Vagina (tissue), 2 donors: ENCODE measurements around the gene FSD1L.

Source experiments
- CTCF ChIP-seq, 3 experiments: fragments of 450-650 bp in 2 of 3; fragments of 200-600 bp in 1 of 3; sonication (generic) in 1 of 3; IDR thresholded peaks; one replicate each; pipeline ENCODE4 v1.5.1; 2017 to 2019; ENCODE audit warnings: antibody characterized with exemption in 3 of 3, mild to moderate bottlenecking in 2 of 3, moderate library complexity in 2 of 3
- POLR2A ChIP-seq, 2 donors: fragments of 450-650 bp; IDR thresholded peaks; one replicate each; pipeline ENCODE4 v1.6.1; 2017; ENCODE audit warnings: antibody characterized with exemption in 2 of 2, mild to moderate bottlenecking in 2 of 2, moderate library complexity in 2 of 2
- POLR2AphosphoS5 ChIP-seq, 2 donors: sonication (generic); formaldehyde crosslinking; IDR thresholded peaks; one replicate each; pipeline ENCODE4 v1.9.0; 2017; ENCODE audit warnings: antibody characterized with exemption in 2 of 2, mild to moderate bottlenecking in 2 of 2, low read depth in 1 of 2; ENCODE audit not compliant: insufficient read depth in 1 of 2

- TF ChIP-seq CTCF (IDR thresholded peaks at IDR 0.05) (no peak), POLR2A (IDR thresholded peaks at IDR 0.05) (no peak), POLR2AphosphoS5 (IDR thresholded peaks at IDR 0.05; ENCODE audit: insufficient read depth in 1 of 2, low read depth in 1 of 2) (no peak)
These were observed 32.0 kb downstream of the FSD1L start for GRCh38 chr9:105479846-105480245.
